A549 (cell line): ENCODE measurements around the gene ITGA11.

ENCODE experiments used
- BHLHE40 ChIP-seq: IDR thresholded peaks from 2 replicates; pipeline ENCODE4 v1.6.1; 2012; ENCODE audit warnings: low read depth, low read length, inconsistent platforms
- CHD2 ChIP-seq: fragments of 150-350 bp; IDR thresholded peaks from 2 replicates; pipeline ENCODE4 v1.6.1; 2014; ENCODE audit warnings: low read length; ENCODE audit not compliant: partially characterized antibody
- EP300 ChIP-seq, 2 experiments: fragments of >200 bp; sonication (Bioruptor Twin); formaldehyde crosslinking; IDR thresholded peaks; 2 replicates in 1 of 2; 3 replicates in 1 of 2; pipeline ENCODE4 v1.6.1; 2016 to 2017
- HES2 ChIP-seq: fragments of >200 bp; sonication (Bioruptor Twin); formaldehyde crosslinking; IDR thresholded peaks from 2 replicates; pipeline ENCODE4 v1.6.1; 2016
- HMGXB4 ChIP-seq: fragments of 250-450 bp; sonication (Bioruptor Pico); IDR thresholded peaks from 2 replicates; pipeline ENCODE4 v1.5.0; 2021; ENCODE audit warnings: mild to moderate bottlenecking, moderate library complexity, borderline replicate concordance
- POLR2A ChIP-seq: IDR thresholded peaks from 2 replicates; pipeline ENCODE4 v1.6.1; 2012; ENCODE audit warnings: mild to moderate bottlenecking, low read length
- ZFP36 ChIP-seq: fragments of 450-650 bp; IDR thresholded peaks from 2 replicates; pipeline ENCODE4 v1.6.1; 2014; ENCODE audit warnings: borderline replicate concordance; ENCODE audit not compliant: partially characterized antibody
- TF ChIP-seq, protein P1 (sequence below): IDR thresholded peaks from 2 replicates; pipeline ENCODE4 v1.6.1; 2012; ENCODE audit warnings: low read depth, borderline replicate concordance
- TF ChIP-seq, protein P2 (sequence below): fragments of >200 bp; sonication (Bioruptor Twin); formaldehyde crosslinking; IDR thresholded peaks from 3 replicates; pipeline ENCODE4 v1.5.1; 2016

DNA sequence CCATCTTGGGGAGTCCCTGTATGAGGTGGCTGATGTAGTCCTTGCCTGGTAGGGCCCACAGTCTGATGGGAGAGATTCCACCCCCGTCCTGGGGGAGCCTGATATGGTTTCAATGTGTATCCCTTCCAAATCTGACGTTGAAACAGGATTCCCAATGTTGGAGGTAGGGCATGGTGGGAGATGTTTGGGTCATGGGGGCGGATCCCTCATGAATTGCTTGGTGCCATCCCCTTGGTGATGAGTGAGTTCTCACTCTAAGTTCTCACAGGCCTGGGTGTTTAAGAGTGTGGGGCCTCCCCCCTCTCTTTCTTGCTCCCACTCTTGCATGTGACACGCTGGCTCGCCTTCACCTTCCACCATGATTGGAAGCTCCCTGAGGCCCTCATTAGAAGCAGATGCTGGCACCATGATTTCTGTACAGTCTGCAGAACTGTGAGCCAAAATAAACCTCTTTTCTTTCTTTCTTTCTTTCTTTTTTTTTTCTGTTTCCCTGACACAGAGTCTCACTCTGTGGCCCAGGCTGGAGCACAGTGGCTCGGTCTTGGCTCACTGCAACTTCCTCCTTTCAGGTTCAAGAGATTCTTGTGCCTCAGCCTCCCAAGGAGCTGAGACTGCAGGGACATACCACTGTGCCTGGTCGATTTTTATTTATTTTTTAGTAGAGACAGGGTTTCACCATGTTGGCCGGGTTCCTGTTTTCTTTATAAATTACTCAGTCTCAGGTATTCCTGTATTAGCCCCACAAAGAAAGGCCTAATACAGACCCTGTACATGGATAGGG, 28.6 kb downstream of the ITGA11 start:
- no peak for TF ChIP-seq ZFP36
- no peak for TF ChIP-seq POLR2A
- TF ChIP-seq EP300 (IDR thresholded peaks at IDR 0.05), result no peak
- no peak for TF ChIP-seq CHD2
- TF ChIP-seq, protein P1, sequence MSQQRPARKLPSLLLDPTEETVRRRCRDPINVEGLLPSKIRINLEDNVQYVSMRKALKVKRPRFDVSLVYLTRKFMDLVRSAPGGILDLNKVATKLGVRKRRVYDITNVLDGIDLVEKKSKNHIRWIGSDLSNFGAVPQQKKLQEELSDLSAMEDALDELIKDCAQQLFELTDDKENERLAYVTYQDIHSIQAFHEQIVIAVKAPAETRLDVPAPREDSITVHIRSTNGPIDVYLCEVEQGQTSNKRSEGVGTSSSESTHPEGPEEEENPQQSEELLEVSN, result no peak
- TF ChIP-seq, protein P2, sequence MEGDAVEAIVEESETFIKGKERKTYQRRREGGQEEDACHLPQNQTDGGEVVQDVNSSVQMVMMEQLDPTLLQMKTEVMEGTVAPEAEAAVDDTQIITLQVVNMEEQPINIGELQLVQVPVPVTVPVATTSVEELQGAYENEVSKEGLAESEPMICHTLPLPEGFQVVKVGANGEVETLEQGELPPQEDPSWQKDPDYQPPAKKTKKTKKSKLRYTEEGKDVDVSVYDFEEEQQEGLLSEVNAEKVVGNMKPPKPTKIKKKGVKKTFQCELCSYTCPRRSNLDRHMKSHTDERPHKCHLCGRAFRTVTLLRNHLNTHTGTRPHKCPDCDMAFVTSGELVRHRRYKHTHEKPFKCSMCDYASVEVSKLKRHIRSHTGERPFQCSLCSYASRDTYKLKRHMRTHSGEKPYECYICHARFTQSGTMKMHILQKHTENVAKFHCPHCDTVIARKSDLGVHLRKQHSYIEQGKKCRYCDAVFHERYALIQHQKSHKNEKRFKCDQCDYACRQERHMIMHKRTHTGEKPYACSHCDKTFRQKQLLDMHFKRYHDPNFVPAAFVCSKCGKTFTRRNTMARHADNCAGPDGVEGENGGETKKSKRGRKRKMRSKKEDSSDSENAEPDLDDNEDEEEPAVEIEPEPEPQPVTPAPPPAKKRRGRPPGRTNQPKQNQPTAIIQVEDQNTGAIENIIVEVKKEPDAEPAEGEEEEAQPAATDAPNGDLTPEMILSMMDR, result no peak
- no peak for TF ChIP-seq BHLHE40
- no peak for TF ChIP-seq HES2
- TF ChIP-seq HMGXB4 (CRISPR knock-in tag), result no peak
